IgD-negative memory B cell (primary cell): ENCODE data around the gene VSIR. TPM values are rescaled to one million over a fixed set of nuclear protein-coding genes. Genes with fewer than 3 reads are reported as not detected.

Experiments
- H3K27ac Mint-ChIP-seq, 3 donors: one replicate each; pipeline ENCODE4 v1.8.0; 2020 to 2022; ENCODE audit warnings: mild to moderate bottlenecking in 3 of 3, mixed read lengths in 3 of 3, moderate library complexity in 1 of 3
- H3K27me3 Mint-ChIP-seq: one replicate; pipeline ENCODE4 v1.8.0; 2021; ENCODE audit warnings: mixed read lengths
- H3K36me3 Mint-ChIP-seq: one replicate; pipeline ENCODE4 v1.8.0; 2020; ENCODE audit warnings: mild to moderate bottlenecking, mixed read lengths
- H3K4me1 Mint-ChIP-seq, 3 donors: one replicate each; pipeline ENCODE4 v1.8.0; 2020 to 2022; ENCODE audit warnings: mixed read lengths in 3 of 3, mild to moderate bottlenecking in 1 of 3
- H3K4me3 Mint-ChIP-seq, 4 donors: one replicate each; pipeline ENCODE4 v1.8.0; 2020 to 2022; ENCODE audit warnings: mild to moderate bottlenecking in 4 of 4, mixed read lengths in 4 of 4, moderate library complexity in 3 of 4
- H3K9me3 Mint-ChIP-seq, 3 donors: one replicate each; pipeline ENCODE4 v1.8.0; 2020 to 2021; ENCODE audit warnings: mixed read lengths in 3 of 3, mild to moderate bottlenecking in 1 of 3
- polyA plus RNA-seq: library from polyadenylated mRNA; unstranded; fragments of 300-500 nt; fragmentation: Illumina TruSeq; gene quantifications from one replicate; pipeline ENCODE4 v1.2.3, GENCODE V29; 2021

The VSIR gene
- polyA plus RNA-seq, 1 donor from 2014 or later, result 73.6 TPM

DNA sequence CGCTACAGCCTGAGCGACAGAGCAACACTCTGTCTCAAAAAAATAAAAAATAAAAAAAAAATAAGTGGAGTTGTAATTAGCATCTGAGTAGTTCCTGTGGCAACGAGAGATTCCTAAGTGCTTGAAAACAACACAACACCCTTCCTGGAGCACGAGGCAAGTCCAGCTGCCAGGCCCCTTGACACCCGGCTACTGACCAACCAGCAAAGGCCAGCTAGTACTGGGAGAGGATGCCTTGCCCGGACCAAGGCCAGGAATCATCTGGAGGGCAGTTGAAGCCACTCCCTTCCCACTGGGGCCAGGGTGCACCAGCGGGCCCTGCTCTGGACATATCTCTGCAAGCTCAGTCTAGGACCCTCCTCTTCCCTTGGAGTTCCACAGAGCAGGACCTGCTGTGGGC, 54.3 kb downstream of the VSIR start:
- Mint-ChIP-seq H3K4me3 (no peak overlapping the region), H3K9me3 (no peaks in the 10 kb centered on the region), H3K36me3 (no peaks in the 10 kb centered on the region), H3K27ac (peak overlapping the region in 1 of 3 donors; percentile 82), H3K27me3 (no peaks in the 10 kb centered on the region), H3K4me1 (peaks cover 5 to 18% (median 14%) of the 10 kb centered on the region in 3 donors)

GRCh38 chr10:71718165-71718698, 55.1 kb downstream of the VSIR start:
- Mint-ChIP-seq H3K36me3 (no peaks in the 10 kb centered on the region), H3K27ac (peak overlapping the region in 1 of 3 donors; percentile 59), H3K4me3 (no peak overlapping the region)

DNA sequence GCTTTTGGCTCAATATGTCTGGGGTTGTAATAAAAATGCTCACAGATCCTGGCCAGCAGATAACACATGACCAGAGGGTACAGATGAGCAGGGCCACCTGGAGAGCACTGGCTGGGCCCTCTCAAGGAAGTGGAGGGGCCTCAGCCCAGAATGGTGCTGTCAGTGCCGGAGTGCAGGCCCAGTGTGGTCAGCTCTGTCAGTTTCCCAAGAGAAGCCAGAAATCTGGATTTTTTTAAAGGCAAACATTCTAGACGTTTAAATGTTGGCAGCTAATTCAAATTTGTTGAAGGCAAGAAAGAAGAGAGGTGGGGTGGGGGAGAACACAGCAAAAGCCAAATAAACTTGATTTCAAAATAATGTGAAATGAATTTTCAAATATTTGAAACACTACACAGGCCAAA, 55.8 kb downstream of the VSIR start:
- Mint-ChIP-seq H3K36me3 (no peaks in the 10 kb centered on the region), H3K27me3 (no peaks in the 10 kb centered on the region), H3K4me1 (peaks cover 18 to 27% (median 26%) of the 10 kb centered on the region in 3 donors), H3K9me3 (no peaks in the 10 kb centered on the region), H3K4me3 (peak overlapping the region in 1 of 4 donors; percentile 39), H3K27ac (no peak overlapping the region)

More at GRCh38 chr10:71718165-71718698, 55.1 kb downstream of the VSIR start:
- Mint-ChIP-seq H3K4me1 (peaks cover 13 to 25% (median 21%) of the 10 kb centered on the region in 3 donors), H3K27me3 (no peaks in the 10 kb centered on the region), H3K9me3 (no peaks in the 10 kb centered on the region)

DNA sequence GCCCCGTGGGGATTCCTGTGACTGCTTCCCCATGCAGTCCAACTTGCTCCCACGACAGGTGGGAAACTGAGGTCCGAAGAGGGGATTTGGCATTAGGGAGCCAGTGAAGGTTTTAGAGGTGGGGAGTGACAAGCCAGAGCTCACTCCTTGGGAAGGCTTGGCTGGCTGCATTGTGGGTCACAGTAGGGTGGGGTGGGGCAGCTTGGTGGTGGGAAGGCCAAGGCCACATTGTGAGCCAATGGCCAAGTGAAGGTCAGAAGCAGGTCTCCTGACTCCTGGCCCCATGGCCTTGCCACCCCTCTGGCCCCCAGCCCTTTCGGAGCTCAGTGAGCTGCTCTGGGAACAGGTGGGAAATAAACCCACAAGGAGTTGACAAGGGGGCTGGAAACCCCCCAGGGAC, 56.3 kb downstream of the VSIR start:
- H3K9me3 Mint-ChIP-seq, result no peaks in the 10 kb centered on the region
- H3K27me3 Mint-ChIP-seq, result no peaks in the 10 kb centered on the region
- peaks cover 21 to 30% (median 25%) of the 10 kb centered on the region in 3 donors for H3K4me1 Mint-ChIP-seq
- peak overlapping the region in 1 of 3 donors; percentile 80 for H3K27ac Mint-ChIP-seq
- H3K36me3 Mint-ChIP-seq, result no peaks in the 10 kb centered on the region
- no peak overlapping the region for H3K4me3 Mint-ChIP-seq

DNA sequence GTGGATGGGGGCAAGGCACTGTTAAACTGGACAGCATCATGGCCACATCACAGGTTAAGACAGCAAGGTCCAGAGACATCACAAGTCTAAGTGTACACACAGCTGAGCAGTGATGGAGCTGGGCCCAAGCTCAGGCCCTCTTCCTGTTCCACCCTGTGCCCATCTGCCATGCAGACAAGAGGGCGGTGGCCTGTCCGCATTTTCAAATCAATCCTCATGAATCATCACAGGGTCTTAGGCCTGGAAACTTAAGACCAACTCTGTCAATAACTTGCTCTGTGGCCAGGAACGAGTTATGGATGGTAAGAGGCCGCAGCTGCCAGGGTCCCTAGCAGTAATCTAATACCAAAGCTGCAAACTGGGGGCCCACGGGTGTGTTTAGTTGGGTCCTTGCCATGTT, 56.9 kb downstream of the VSIR start:
- H3K9me3 Mint-ChIP-seq, result no peaks in the 10 kb centered on the region
- H3K4me3 Mint-ChIP-seq, result no peak overlapping the region
- no peaks in the 10 kb centered on the region for H3K36me3 Mint-ChIP-seq
- no peak overlapping the region for H3K27ac Mint-ChIP-seq
- H3K4me1 Mint-ChIP-seq, result peaks cover 19 to 31% (median 25%) of the 10 kb centered on the region in 3 donors
- no peaks in the 10 kb centered on the region for H3K27me3 Mint-ChIP-seq

- Mint-ChIP-seq H3K27me3 (no peaks in the 10 kb centered on the region), H3K9me3 (no peaks in the 10 kb centered on the region), H3K36me3 (no peaks in the 10 kb centered on the region), H3K4me3 (no peak overlapping the region), H3K4me1 (peaks cover 19 to 31% (median 25%) of the 10 kb centered on the region in 3 donors), H3K27ac (no peak overlapping the region)
Observed at GRCh38 chr10:71715860-71716259, 57.5 kb downstream of the VSIR start.

DNA sequence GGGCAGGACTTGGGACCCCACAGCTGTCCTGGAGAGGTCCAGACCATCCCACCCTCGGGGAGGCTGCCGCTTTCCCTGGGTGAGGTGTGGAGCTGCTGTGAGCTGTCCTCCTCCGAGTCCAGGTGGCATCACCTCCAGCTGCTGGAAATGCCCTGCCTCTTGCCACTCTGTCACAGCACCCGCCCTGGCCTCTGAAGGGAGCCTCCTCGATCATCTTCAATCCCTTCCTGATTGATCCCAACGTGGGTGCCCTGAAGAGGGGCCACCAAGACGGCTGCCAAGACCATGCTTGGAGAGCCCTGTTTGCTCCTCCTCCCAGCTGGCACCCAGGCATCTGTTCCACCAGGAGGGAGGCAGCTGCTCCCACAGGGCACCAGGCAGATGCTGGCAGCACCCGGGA, 58.3 kb downstream of the VSIR start:
- no peaks in the 10 kb centered on the region for H3K36me3 Mint-ChIP-seq
- H3K4me1 Mint-ChIP-seq, result peaks cover 20 to 32% (median 25%) of the 10 kb centered on the region in 3 donors
- H3K27ac Mint-ChIP-seq, result no peak overlapping the region
- H3K27me3 Mint-ChIP-seq, result no peaks in the 10 kb centered on the region
- peak overlapping the region in 2 of 4 donors; percentile 60 to 75 for H3K4me3 Mint-ChIP-seq
- H3K9me3 Mint-ChIP-seq, result no peaks in the 10 kb centered on the region

- H3K36me3 Mint-ChIP-seq, result no peaks in the 10 kb centered on the region
- peak overlapping the region in 2 of 4 donors; percentile 87 for H3K4me3 Mint-ChIP-seq
- H3K27ac Mint-ChIP-seq, result peak overlapping the region in 2 of 3 donors; percentile 73 to 91
- H3K4me1 Mint-ChIP-seq, result peaks cover 24 to 37% (median 30%) of the 10 kb centered on the region in 3 donors
- H3K27me3 Mint-ChIP-seq, result no peaks in the 10 kb centered on the region
- no peaks in the 10 kb centered on the region for H3K9me3 Mint-ChIP-seq
Observed at GRCh38 chr10:71714592-71714991, 58.7 kb downstream of the VSIR start.

DNA sequence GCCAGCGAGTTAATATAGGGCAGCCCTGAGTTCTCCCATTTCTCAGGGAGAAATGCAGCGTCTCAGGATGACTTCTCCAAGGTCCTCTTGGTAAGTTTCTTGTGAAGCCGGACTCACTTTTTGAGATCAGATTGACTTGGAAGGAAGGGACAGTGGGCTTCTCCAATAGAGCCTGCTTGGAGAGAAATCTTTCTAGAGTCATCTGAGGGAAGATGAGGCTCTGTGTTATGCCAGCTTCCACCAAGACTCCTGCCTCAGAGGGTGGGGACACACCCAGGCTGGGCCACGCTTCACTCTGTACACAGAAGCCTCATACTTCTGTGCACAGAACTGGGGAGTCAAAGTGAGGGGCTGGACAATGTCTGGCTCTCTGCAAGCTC, 59.3 kb downstream of the VSIR start:
- Mint-ChIP-seq H3K4me1 (peaks cover 25 to 40% (median 31%) of the 10 kb centered on the region in 3 donors), H3K27ac (peak overlapping the region; percentile 48 to 91 (median 73))

DNA sequence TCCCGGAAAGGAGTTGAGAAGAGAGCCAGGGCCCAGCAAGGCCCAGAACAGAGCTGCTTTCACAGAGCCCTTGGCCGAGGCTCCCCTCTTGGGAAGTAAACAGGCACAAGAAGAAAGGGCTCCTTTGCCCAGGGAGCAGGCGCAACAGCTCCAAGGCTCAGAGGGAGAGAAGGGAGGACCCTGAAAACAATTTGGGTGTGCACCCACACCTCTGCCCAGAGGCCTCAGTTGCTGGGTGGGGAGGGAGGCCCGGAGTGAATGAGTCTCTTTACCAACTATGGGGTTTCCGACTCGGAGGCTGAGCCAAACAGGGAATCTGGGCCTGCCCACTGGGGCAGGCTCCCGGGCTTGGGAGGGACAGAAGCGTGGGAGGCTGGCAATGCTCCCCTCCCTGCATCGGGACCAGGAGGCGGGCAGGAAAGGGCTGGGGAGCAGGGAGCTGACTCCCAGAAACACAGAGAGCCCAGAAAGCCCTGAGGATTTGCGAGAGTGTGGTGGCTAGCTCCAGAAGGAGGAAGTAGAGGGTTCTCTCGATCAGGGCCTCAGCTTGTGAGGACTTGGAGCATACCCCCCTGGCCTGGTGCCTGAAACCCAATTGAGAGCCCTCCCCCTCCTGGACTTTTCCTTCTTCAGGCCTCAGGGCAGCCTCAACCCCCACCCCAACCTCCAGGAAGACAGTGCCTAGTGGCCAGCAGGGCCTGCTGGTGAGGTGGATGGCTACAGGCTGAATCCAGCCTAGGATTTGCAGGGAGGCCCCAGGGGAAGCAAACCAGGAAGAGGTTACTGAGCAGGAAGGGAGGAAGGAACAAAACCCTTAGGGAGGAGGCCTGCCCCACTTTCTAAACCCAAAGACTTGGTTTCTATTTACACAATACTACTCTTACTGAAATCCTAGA, 59.9 kb downstream of the VSIR start:
- Mint-ChIP-seq H3K36me3 (no peaks in the 10 kb centered on the region), H3K9me3 (no peaks in the 10 kb centered on the region), H3K4me3 (peak overlapping the region in 2 of 4 donors; percentile 87), H3K27me3 (no peaks in the 10 kb centered on the region), H3K4me1 (peaks cover 25 to 41% (median 31%) of the 10 kb centered on the region in 3 donors), H3K27ac (peak overlapping the region; percentile 48 to 91 (median 73))

More for the DNA sequence above, 59.3 kb downstream of the VSIR start:
- Mint-ChIP-seq H3K27me3 (no peaks in the 10 kb centered on the region), H3K36me3 (no peaks in the 10 kb centered on the region), H3K4me3 (peak overlapping the region in 2 of 4 donors; percentile 87), H3K9me3 (no peaks in the 10 kb centered on the region)

GRCh38 chr10:71712572-71713134, 60.7 kb downstream of the VSIR start:
- Mint-ChIP-seq H3K4me1 (peaks cover 25 to 47% (median 32%) of the 10 kb centered on the region in 3 donors), H3K4me3 (peak overlapping the region in 1 of 4 donors; percentile 23), H3K27ac (peak overlapping the region; percentile 49 to 59 (median 53)), H3K27me3 (no peaks in the 10 kb centered on the region), H3K9me3 (no peaks in the 10 kb centered on the region), H3K36me3 (no peaks in the 10 kb centered on the region)

DNA sequence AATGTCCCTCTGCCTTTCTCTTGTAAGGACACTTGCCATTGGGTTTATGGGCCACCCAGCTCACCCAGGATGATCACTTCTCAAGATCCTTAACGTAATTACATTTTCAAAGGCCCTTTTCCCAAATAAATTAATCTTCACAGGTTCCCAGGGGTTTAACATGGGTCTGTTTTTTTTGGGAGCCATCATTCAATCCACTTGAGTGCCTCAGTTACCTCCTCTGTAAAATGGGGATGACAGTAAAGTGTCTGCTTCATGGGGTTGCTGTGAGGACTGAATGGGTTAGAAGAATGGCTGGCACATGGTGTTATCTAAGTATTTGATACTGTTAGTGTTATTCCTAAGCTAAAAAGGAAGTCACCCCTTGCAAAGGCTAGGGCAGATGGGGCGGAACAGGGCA, 61.1 kb downstream of the VSIR start:
- H3K4me3 Mint-ChIP-seq, result peak overlapping the region in 1 of 4 donors; percentile 23
- H3K9me3 Mint-ChIP-seq, result no peaks in the 10 kb centered on the region
- H3K4me1 Mint-ChIP-seq, result peaks cover 25 to 47% (median 32%) of the 10 kb centered on the region in 3 donors
- no peaks in the 10 kb centered on the region for H3K36me3 Mint-ChIP-seq
- peak overlapping the region; percentile 24 to 53 (median 49) for H3K27ac Mint-ChIP-seq
- no peaks in the 10 kb centered on the region for H3K27me3 Mint-ChIP-seq

- Mint-ChIP-seq H3K4me1 (peaks cover 25 to 47% (median 32%) of the 10 kb centered on the region in 3 donors), H3K4me3 (peak overlapping the region in 1 of 4 donors; percentile 28), H3K36me3 (no peaks in the 10 kb centered on the region), H3K27ac (no peak overlapping the region), H3K9me3 (no peaks in the 10 kb centered on the region), H3K27me3 (no peaks in the 10 kb centered on the region)
Observed at GRCh38 chr10:71711052-71711623, 62.2 kb downstream of the VSIR start.

- Mint-ChIP-seq H3K36me3 (no peaks in the 10 kb centered on the region), H3K27ac (no peak overlapping the region), H3K9me3 (no peaks in the 10 kb centered on the region), H3K4me1 (peaks cover 25 to 45% (median 31%) of the 10 kb centered on the region in 3 donors), H3K4me3 (peak overlapping the region in 1 of 4 donors; percentile 74), H3K27me3 (no peaks in the 10 kb centered on the region)
Observed at GRCh38 chr10:71710519-71710918, 62.8 kb downstream of the VSIR start.
